Vagina (tissue), 2 donors: Measurements from ENCODE around the gene EDARADD.

Source experiments
- POLR2AphosphoS5 ChIP-seq, 2 donors: sonication (generic); formaldehyde crosslinking; IDR thresholded peaks; one replicate each; pipeline ENCODE4 v1.9.0; 2017; ENCODE audit warnings: antibody characterized with exemption in 2 of 2, mild to moderate bottlenecking in 2 of 2, low read depth in 1 of 2; ENCODE audit not compliant: insufficient read depth in 1 of 2
- TF ChIP-seq, protein P1 (sequence below), 3 experiments: fragments of 450-650 bp in 2 of 3; fragments of 200-600 bp in 1 of 3; sonication (generic) in 1 of 3; IDR thresholded peaks; one replicate each; pipeline ENCODE4 v1.5.1; 2017 to 2019; ENCODE audit warnings: antibody characterized with exemption in 3 of 3, mild to moderate bottlenecking in 2 of 3, moderate library complexity in 2 of 3

- TF ChIP-seq, protein P1, sequence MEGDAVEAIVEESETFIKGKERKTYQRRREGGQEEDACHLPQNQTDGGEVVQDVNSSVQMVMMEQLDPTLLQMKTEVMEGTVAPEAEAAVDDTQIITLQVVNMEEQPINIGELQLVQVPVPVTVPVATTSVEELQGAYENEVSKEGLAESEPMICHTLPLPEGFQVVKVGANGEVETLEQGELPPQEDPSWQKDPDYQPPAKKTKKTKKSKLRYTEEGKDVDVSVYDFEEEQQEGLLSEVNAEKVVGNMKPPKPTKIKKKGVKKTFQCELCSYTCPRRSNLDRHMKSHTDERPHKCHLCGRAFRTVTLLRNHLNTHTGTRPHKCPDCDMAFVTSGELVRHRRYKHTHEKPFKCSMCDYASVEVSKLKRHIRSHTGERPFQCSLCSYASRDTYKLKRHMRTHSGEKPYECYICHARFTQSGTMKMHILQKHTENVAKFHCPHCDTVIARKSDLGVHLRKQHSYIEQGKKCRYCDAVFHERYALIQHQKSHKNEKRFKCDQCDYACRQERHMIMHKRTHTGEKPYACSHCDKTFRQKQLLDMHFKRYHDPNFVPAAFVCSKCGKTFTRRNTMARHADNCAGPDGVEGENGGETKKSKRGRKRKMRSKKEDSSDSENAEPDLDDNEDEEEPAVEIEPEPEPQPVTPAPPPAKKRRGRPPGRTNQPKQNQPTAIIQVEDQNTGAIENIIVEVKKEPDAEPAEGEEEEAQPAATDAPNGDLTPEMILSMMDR (IDR thresholded peaks at IDR 0.05), result no peak
- TF ChIP-seq POLR2AphosphoS5 (IDR thresholded peaks at IDR 0.05; ENCODE audit: insufficient read depth in 1 of 2, low read depth in 1 of 2), result no peak
Observed at GRCh38 chr1:236398538-236398937, 4.5 kb downstream of the EDARADD start.
